HAP-1 (cell line): ENCODE data around the gene STK32B.

Source experiments
- DNase-seq, 2 experiments: peaks; one replicate each; pipeline ENCODE4 v3.0.0-alpha.2; 2016 to 2020; ENCODE audit warnings: low spot score in 2 of 2
- H3K27me3 ChIP-seq: fragments of 250-450 bp; sonication (Bioruptor Pico); 2 replicates; pipeline ENCODE4 v1.5.1; 2020; ENCODE audit warnings: low read depth, mild to moderate bottlenecking, moderate library complexity
- H3K36me3 ChIP-seq: fragments of 250-450 bp; sonication (Bioruptor Pico); replicated peaks from 2 replicates; pipeline ENCODE4 v1.5.1; 2020; ENCODE audit warnings: mild to moderate bottlenecking
- H3K4me1 ChIP-seq: fragments of 250-450 bp; sonication (Bioruptor Pico); 2 replicates; pipeline ENCODE4 v1.5.1; 2020; ENCODE audit warnings: mild to moderate bottlenecking
- H3K4me3 ChIP-seq: fragments of 250-450 bp; sonication (Bioruptor Pico); 2 replicates; pipeline ENCODE4 v1.5.1; 2020; ENCODE audit warnings: mild to moderate bottlenecking, moderate library complexity
- H3K9me3 ChIP-seq: fragments of 250-450 bp; sonication (Bioruptor Pico); 2 replicates; pipeline ENCODE4 v1.5.1; 2020; ENCODE audit warnings: mild to moderate bottlenecking, moderate library complexity
- in situ Hi-C: fragments of 300-500 bp; cut with MboI; formaldehyde crosslinking; loops from 3 replicates; pipeline ENCODE4 v1.14.3; 2020; ENCODE audit warnings: low sequenced_read_pairs, inconsistent platforms, mixed read lengths

Gene STK32B

GRCh38 chr4:5524446-5525299 is 473.4 kb downstream of the STK32B start:
- Histone ChIP-seq H3K9me3 (no peaks in the 10 kb centered on the region), H3K4me3 (no peak overlapping the region), H3K36me3 (no peaks in the 10 kb centered on the region), H3K4me1 (no peaks in the 10 kb centered on the region), H3K27me3 (no peaks in the 10 kb centered on the region)
- in situ Hi-C loops, result no loop called here
- DNase-seq, result no peak

- in situ Hi-C loops, result no loop called here
- Histone ChIP-seq H3K4me3 (no peak overlapping the region), H3K27me3 (no peaks in the 10 kb centered on the region), H3K9me3 (no peaks in the 10 kb centered on the region), H3K36me3 (no peaks in the 10 kb centered on the region), H3K4me1 (no peaks in the 10 kb centered on the region)
- DNase-seq, result no peak
These were observed 475.0 kb downstream of the STK32B start for GRCh38 chr4:5526080-5526846.

GRCh38 chr4:5527211-5527610 is 475.9 kb downstream of the STK32B start:
- Histone ChIP-seq H3K27me3 (no peaks in the 10 kb centered on the region), H3K9me3 (no peaks in the 10 kb centered on the region), H3K4me1 (no peaks in the 10 kb centered on the region), H3K36me3 (no peaks in the 10 kb centered on the region), H3K4me3 (no peak overlapping the region)
- in situ Hi-C loops, result no loop called here
- DNase-seq, result no peak

GRCh38 chr4:5528031-5528436 is 476.8 kb downstream of the STK32B start:
- in situ Hi-C loops, result no loop called here
- no peak for DNase-seq

GRCh38 chr4:5532100-5532499 is 480.8 kb downstream of the STK32B start:
- H3K36me3 ChIP-seq, result no peaks in the 10 kb centered on the region
- in situ Hi-C loops, result no loop called here
- no peak for DNase-seq
- no peaks in the 10 kb centered on the region for H3K4me1 ChIP-seq
- H3K9me3 ChIP-seq, result no peaks in the 10 kb centered on the region
- no peak overlapping the region for H3K4me3 ChIP-seq
- no peaks in the 10 kb centered on the region for H3K27me3 ChIP-seq

More at GRCh38 chr4:5528031-5528436, 476.8 kb downstream of the STK32B start:
- H3K9me3 ChIP-seq, result no peaks in the 10 kb centered on the region
- H3K4me3 ChIP-seq, result no peak overlapping the region
- no peaks in the 10 kb centered on the region for H3K36me3 ChIP-seq
- no peaks in the 10 kb centered on the region for H3K4me1 ChIP-seq
- no peaks in the 10 kb centered on the region for H3K27me3 ChIP-seq

GRCh38 chr4:5539584-5539983 is 488.3 kb downstream of the STK32B start:
- H3K4me1 ChIP-seq, result no peaks in the 10 kb centered on the region
- H3K9me3 ChIP-seq, result no peaks in the 10 kb centered on the region
- in situ Hi-C loops, result no loop called here
- no peak overlapping the region for H3K4me3 ChIP-seq
- no peaks in the 10 kb centered on the region for H3K36me3 ChIP-seq
- no peaks in the 10 kb centered on the region for H3K27me3 ChIP-seq
- DNase-seq, result no peak

GRCh38 chr4:5541169-5541568 is 489.9 kb downstream of the STK32B start:
- H3K9me3 ChIP-seq, result no peaks in the 10 kb centered on the region
- H3K36me3 ChIP-seq, result no peaks in the 10 kb centered on the region
- H3K4me3 ChIP-seq, result no peak overlapping the region
- in situ Hi-C loops, result no loop called here
- no peak for DNase-seq
- H3K4me1 ChIP-seq, result no peaks in the 10 kb centered on the region
- H3K27me3 ChIP-seq, result no peaks in the 10 kb centered on the region

GRCh38 chr4:5543681-5544080 is 492.4 kb downstream of the STK32B start:
- in situ Hi-C loops, result no loop called here
- no peaks in the 10 kb centered on the region for H3K36me3 ChIP-seq
- no peaks in the 10 kb centered on the region; the same call in 1 of the 2 replicates for H3K9me3 ChIP-seq

GRCh38 chr4:5544762-5545161 is 493.5 kb downstream of the STK32B start:
- Histone ChIP-seq H3K4me1 (no peaks in the 10 kb centered on the region), H3K4me3 (no peak overlapping the region), H3K9me3 (no peaks in the 10 kb centered on the region; the same call in 1 of the 2 replicates), H3K36me3 (no peaks in the 10 kb centered on the region), H3K27me3 (no peaks in the 10 kb centered on the region)
- no peak for DNase-seq
- in situ Hi-C loops, result no loop called here

More at GRCh38 chr4:5543681-5544080, 492.4 kb downstream of the STK32B start:
- Histone ChIP-seq H3K4me1 (no peaks in the 10 kb centered on the region), H3K4me3 (no peak overlapping the region), H3K27me3 (no peaks in the 10 kb centered on the region)
- DNase-seq, result no peak

- in situ Hi-C loops, result no loop called here
- DNase-seq, result no peak
- Histone ChIP-seq H3K9me3 (no peaks in the 10 kb centered on the region; the same call in 1 of the 2 replicates), H3K4me3 (no peak overlapping the region), H3K36me3 (no peaks in the 10 kb centered on the region), H3K27me3 (no peaks in the 10 kb centered on the region), H3K4me1 (no peaks in the 10 kb centered on the region)
These were observed 494.0 kb downstream of the STK32B start for GRCh38 chr4:5545271-5545670.

GRCh38 chr4:5547651-5548249 is 496.5 kb downstream of the STK32B start:
- in situ Hi-C loops, result no loop called here
- Histone ChIP-seq H3K4me1 (no peaks in the 10 kb centered on the region), H3K4me3 (no peak overlapping the region), H3K36me3 (no peaks in the 10 kb centered on the region), H3K9me3 (no peaks in the 10 kb centered on the region; the same call in 1 of the 2 replicates), H3K27me3 (no peaks in the 10 kb centered on the region)
- DNase-seq, result no peak
